ENCODE data around the gene UCP1.

Gene UCP1, protein sequence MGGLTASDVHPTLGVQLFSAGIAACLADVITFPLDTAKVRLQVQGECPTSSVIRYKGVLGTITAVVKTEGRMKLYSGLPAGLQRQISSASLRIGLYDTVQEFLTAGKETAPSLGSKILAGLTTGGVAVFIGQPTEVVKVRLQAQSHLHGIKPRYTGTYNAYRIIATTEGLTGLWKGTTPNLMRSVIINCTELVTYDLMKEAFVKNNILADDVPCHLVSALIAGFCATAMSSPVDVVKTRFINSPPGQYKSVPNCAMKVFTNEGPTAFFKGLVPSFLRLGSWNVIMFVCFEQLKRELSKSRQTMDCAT

DNA sequence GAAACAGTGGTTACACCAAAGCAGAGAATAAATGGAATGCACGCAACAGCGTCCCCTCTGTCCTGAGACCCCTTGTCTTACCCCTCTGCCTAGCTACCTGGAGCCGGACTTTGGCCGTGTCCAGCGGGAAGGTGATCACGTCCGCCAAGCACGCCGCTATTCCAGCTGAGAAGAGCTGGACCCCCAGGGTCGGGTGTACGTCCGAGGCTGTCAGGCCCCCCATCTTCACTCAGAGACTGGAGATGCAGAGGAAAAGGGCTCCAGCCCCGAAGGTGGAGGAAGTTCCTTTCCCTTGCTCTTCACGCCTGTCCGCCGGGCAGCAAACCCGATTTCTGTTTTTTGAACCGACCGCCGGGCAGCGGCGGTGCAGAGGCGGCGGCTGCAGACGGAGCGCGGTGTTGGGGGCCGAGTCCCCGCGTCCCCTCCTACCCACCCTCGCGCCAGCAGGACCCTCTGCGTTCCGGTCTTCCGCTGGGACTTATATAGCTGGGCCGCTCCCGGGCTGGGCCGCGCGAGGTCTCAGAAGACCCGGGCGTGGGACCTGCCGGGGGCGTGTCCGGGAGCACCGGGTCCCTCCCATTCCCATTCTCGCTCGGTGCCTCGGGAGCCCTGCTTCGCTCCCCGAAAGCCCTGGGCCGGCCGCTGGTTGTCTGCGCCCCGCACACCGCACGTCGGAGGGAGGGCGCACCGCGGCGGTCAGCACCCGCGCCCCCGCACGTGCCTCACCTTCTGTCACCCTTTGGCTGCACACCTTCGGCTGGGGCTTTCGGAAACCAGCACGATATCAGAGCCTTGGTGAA lies at the start of gene UCP1:
UCP1 (minus strand) TSS at position 455 of the 800 bp plus-strand sequence; CDS start at position 223, 232 bp downstream.
- no peak for DNase-seq

DNA sequence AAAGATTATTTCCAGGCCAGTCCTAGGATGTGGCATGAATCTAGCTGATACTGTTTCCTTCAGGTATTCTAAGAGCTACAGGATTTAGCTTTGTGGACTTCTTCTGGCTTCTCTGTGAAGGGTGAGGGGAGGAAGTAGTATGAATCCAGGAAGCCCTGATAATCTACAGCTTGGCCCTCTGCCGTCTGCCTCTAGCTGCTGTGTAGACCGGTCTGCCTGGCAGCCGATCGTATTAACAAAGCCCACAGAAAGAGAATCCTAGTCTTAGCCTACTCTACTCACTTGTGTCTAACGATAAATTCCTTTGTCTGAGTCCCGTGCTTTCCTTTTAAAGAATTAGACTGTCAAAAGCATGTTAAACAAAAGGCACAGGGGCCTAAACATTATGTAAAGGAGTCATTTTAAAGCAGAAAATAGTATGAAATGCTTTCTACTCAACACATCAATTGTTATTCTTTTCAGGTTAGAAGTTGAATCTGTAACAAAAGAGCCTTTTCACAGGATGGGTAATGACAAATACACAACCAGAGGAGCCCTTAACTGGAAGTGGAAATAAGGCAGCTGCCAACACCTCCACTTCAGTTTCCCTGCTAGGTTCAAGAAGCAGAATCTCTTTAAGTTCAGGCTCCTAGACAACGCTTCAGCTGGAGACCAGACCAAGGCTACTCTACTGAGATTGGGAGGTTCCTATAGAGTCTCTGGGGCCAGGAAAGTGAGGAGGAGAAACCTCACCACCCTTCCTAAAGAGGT lies 48.9 kb upstream of the UCP1 start:
- DNase-seq = no peak

DNA sequence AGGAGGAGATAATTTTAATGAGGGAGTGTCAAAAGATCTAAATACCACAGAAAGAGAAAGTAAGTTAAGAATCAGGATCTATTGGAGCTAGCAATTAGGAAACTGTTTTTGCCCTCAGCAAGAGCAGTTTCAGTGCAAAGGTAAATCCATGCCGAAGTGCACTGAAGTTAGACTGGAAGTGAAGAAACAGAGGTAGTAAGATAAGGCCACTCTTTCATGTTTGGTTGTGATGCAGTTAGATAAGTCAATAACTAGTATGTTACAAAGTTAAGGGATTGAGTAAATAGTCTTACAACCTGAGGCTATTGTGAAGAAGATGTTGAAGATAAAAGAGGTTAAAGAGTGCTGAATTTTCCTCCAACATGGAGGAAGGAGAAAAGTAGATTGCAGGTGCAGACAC lies 46.7 kb upstream of the UCP1 start:
- DNase-seq = no peak

DNA sequence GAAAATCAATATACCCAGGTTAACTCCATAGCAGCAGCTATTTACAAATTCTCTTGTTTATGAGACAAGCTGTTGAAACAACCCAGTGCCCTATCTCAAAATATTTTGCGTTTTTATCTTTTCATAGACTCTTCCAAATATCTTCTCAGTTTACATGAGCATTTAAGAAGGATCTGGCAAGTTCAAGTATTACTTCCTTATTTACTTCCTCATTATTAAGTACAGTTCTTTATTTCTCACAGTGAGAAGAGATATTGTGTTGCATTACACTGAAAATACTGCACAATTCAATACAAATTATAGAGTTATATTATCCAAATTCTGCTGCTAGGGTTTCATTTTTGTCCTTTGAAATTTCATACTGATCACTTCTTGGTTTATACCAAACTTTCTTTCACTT lies 43.6 kb upstream of the UCP1 start:
- DNase-seq = no peak

DNA sequence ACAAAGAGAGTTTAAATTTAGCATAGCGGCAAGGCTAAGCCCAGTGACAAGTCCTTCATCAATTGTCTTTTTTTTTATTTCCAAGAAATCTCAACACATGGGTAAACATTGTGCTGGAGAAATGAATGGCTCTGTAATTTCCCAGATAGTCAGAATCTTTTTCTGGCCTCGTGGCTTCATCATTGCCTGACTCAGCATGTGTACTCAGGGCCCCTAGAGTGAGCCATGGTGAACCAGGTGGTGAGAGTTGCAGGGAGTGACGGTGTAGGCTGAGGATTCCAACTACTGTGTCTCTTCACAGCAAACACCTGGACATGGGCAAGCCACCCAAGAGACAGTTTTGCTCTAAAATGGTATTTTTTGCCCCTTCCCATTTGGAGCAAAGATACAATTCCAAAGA lies 43.1 kb upstream of the UCP1 start:
- DNase-seq = no peak

DNA sequence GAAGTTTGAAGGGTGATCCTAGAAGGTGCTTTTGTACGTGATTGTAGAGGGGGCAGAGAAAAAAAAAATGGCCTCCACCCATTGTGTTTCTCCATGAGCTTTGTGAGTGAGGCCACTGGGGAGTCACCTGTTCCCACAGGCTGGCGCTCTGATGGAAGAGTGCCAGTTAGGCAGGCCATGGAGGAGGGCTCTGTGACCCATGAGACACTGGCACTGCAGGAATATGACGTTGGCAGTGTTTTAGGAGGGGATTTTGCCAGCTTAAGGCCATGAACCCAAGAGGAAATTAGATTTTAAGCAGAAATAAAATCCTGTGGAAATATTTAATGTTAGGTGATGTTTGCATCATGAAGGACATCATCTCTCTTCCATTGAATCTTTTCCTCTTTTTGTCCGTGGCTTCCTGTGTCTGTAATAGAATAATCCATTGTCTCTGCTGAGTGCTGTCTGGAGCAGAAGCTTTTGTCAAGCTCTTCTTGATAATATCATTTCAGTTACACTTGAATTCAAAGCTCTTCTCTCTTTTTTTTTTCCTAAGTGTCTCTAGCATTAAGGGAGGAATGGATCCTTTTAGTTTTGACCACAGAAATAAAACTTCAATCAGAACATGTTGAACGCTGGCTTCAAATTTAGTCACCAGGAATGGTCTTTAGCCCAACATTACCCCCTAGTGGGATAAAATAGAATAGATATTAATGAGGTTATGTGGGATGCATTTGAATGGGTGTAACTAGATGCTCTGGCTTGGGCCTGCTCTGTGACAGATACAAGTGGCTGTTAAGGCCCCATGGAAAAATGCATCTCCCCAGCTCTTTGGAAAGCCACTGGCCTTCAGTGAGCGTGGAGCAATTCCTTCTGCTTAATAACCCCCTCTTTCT lies 41.0 kb upstream of the UCP1 start:
- no peak for DNase-seq

DNA sequence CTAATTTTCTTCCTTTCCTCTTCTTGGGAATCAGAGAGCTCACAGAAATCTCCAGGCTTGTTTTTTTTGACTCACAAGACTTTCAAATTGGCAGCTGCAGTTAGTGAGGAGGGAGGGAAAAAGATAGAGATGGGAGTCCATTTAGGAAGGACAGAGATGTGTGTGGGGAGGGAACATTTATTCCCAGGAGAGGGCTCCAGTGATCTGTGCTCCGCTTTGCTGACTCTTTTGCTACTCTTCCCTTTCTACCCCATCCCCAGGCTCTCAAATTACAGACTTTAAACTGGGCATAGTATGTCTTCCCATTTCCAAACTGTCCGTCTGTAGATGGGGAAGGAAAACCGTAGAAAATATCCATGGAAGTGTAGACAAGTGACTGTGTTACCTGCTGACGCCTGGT lies 39.1 kb upstream of the UCP1 start:
- no peak for DNase-seq

DNA sequence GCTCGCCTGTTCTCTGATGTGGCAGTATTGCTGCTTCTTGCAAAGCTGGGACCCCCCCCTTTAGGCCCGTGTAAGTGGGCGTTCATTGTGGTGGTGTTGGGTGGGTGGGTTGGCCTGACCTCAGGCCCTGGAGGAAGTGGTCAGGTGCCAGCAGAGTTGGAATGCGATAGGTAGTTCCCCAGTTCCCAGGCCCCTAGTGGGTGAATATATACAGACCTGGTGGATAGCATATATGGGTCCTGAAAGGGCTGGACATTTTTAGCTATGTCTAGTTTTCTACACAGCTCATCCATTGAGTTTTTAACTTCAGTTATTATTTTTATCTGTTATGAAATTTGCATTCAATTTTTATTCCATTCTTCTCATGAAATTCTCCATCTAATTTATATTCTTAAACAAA lies 35.8 kb upstream of the UCP1 start:
- DNase-seq = no peak

DNA sequence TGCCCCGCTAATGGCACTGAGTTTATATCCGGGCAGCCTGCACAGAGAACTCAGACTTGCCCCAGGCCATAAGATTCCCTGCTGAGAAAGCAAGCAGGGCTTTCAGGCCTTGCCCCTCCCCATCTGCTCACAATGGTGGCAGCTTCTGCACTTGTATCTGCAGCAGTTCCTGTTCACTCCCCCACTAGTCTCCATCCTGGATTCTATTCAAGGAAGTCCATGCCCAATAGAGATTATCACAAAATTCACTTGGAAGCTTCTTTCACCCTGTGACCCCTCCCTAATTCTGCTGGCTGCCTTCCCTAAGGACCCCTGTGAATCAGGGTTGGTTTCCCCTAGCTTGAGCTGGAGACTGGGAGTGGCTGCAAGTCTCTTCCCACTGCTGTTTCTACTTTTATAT lies 34.5 kb upstream of the UCP1 start:
- no peak for DNase-seq

DNA sequence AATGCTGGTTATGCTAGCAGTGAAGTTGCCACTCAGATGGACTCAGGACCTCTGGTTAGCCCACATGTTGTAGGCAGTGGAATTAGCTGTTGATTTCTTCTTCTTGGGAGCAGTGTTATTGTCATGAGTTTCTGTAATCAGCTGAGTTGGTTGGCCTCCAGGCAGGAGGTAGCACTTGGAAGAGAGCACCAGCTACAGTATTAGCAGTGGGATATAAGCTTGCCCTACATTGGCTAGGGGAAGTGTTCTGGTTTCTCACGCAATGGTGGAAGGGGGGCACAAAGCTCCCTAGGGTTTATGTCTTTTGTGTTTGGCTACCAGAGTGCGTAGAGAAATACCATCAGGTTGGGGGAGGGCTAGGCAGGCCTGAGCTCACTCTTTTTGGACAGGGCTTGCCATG lies 34.0 kb upstream of the UCP1 start:
- DNase-seq = no peak

DNA sequence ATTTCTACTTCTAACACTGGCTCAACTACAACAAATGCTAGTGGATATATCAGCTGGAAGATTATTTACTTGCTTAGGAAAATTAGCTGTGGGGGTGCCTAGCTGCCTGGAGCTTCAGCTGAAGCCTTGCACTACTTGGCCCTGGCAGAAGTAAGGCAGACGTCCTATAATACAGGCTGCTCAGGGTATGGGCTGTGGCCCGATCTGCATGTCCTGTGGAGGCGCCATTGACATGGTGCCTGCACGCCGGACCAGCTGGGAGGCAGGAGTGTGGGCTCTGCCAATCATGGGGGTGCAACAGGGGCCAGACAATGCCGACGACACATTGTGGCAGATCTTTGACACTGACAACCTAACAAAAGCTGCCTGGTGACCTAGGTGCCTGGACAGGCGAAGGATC lies 31.6 kb upstream of the UCP1 start:
- no peak for DNase-seq

DNA sequence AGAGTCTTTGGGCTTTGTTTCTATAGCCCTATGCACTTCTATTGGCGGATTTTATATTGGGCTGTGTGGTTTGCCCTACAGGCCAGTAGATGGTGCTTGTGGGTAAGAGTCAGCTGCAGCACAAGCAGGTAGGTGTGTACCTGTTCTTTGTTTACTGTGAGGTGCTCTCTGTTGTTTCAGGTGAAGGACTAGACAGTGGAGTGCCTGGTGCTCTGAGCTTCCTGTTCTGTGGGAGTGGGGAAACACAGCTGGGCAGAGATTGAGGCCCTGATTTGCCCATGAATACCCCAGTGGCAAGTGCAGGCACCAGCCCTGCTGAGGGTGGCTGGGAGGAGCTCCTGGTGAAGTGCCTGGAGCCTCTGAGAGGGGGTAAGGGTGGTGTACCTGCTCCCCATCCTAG lies 26.3 kb upstream of the UCP1 start:
- no peak for DNase-seq

DNA sequence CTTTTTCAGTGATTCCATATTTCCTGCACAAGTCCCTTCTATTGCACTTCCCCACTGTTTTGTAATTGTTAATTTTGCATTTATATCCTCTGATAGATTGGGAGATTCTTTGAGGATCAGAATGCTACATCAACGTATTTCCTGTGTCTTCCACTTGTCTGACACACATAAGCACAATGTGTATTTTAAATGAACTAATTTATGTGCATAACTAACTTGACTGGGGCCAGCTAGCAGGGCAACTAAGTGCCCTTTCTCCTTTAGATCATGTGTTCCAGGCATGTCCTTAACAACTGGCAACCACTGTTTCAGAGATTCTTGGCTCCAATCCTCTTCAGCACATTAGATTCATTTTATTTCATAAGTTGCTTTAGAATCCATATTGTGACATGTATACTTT lies 15.7 kb upstream of the UCP1 start:
- no peak for DNase-seq

DNA sequence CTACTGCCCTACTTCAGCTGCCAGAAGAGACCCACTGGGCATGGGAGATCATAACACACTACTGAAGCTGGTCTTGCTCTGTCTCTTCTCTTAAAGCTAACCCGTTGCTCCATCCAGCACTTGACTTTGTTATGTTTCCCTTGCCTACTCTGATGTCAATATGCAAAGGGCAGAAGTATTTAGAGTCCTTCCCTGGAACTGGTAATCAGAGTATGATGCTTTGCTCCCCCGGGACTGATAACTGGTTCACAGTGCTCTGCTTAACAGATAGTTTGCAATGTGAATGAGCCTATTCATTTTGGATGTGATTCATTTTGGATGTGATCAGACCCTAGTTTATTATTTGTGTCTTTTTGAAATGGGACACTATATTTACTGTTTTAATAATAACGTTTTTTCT lies 12.3 kb upstream of the UCP1 start:
- no peak for DNase-seq

DNA sequence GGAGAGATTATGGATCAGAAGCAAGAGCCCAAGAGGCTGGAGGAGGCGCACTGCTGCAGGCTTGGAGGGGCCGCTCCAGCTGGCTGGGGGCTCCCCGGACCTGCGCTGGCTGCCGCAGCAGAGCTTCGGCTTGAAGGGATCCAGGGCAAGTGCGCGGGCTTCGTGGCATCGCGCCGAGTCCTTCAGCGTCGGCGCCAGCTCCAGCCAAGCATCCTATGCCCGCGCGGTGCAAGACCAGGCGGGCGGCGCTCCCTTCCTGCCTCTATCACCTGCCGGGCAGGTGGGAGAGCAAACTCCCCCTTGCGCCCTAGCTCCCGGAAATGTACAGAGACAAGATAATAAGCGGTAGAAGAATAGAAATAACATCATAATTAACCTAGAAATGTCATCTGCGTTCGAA lies 10.5 kb upstream of the UCP1 start:
- no peak for DNase-seq

DNA sequence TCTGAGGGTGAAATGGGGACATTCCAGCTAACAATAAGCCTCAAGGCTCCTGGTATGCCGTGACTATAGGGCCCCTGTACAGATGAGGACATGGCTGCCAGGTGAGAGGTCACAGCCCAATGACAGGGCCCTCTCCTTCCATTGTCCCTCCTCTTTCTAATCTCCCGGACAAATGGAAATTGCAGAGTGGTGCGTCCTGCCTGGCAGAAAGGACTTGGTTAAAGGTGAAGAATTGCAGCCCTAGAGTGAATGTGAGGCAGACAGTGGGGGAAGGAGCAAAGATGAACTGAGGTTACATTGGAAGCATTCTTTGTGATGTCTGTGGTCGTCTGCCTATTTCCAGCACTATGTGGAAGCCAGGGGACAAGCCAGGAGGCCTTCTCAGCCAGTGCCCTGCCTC lies 6.7 kb upstream of the UCP1 start:
- no peak for DNase-seq

DNA sequence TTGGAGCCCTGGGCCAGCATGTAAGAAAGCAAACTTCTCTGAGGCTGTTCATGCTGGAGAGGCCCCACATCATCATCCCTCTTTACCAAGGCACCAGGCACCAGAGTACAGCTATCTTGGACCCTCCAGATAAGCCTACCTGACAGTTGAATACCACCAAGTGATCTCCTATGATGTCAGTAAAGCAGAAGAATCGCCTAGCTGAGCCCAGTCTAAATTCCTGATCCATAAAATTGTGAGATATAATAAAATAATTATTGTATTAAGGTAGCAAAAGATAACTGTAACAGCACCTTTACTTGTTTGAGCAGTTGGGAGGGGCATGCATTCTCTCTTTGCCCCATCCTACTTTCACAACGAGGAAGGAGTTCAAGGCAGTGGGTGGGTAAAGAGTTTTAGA lies 2.9 kb upstream of the UCP1 start:
- no peak for DNase-seq

DNA sequence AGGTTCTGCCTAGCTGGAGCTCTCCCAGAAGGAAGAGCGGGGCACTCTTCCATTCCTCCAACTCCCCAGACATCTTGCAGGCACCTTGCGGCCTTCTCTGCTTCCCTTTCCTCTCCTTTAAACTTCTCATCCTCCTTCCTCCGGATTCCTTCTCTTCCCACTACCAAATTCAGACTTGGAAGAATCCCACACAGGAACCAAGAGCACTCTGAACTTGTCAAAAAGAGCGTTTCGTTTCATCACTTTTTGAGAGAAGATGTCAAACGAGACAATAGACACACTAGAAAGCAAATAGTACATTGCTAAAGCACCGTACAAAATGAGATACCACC lies 512 bp upstream of the UCP1 start:
- DNase-seq = no peak

DNA sequence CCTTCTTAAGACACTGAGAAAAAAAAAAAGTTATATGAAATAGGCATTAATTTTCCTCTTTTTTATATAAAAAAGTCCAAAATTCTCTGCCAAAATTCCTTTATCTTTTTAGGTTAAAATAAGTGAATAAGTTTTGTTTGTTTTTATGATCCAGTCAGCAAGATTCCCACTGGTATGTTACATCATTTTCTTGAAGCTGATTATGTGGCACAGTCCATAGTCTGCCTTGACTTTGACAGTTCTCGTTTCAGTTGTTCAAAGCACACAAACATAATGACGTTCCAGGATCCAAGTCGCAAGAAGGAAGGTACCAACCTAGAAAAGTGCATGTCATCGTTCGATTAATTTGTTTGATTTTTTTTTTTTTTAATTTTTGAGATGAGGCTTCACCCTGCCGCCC lies 9.1 kb downstream of the UCP1 start:
- no peak for DNase-seq

DNA sequence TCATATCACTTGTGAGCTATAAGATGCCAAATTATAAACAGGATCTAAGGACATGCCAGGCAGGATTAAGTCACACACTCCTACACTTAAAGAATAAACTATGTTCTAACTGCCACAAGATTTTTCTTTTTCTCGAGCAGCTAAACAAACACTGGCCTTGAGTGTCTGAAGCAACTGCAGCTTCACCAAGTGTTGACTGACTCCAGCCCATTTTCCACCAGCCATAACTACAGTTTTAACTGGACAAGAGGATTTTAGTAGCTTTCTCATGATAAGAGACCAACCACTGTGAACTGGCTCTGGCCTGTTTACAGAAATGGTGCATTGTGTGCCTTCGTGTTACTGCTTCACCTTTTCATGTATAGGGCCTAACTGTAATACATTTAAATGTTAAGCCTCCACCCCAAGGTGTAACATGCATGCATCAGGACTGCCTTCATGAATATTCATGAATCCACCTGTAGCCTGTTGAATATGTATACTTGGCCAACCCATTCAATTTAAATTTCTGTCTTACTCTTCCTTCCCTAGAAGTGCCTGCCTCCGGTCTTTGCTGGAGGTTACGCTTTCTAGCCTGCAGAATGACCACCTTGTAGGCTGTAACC lies 10.8 kb downstream of the UCP1 start:
- DNase-seq = no peak

DNA sequence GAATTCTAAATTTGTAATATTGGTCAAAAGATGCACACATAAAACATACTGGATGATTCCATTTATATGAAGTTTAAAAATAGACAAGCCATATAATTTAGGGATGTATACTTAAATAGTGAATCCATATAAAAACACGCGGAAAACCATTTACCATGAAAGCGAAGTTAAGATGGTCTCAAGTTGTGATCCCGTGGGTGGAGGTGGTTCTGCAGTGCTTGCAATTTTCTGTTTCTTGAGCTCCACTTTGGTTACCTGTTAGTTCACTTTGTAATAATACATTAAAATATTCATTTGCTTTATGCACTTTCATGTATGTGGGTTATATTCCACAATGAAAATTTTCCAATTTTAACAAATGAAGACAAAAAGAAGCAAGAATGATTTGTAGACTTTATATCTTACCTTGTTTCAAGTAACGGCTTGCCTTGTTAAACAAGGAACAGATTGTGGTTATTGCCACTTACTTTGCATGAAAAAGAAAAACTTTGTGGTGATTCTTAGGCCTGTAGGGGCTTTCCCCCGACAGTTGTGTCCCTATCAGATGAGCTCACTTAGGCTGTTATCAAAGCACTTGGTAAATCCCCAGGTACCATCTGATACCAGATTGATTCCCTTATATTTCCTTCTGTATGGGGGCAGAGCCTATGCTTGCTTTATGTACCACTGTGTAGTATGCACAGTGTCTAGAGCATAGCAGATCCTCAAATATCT lies 12.2 kb downstream of the UCP1 start:
- DNase-seq = no peak

DNA sequence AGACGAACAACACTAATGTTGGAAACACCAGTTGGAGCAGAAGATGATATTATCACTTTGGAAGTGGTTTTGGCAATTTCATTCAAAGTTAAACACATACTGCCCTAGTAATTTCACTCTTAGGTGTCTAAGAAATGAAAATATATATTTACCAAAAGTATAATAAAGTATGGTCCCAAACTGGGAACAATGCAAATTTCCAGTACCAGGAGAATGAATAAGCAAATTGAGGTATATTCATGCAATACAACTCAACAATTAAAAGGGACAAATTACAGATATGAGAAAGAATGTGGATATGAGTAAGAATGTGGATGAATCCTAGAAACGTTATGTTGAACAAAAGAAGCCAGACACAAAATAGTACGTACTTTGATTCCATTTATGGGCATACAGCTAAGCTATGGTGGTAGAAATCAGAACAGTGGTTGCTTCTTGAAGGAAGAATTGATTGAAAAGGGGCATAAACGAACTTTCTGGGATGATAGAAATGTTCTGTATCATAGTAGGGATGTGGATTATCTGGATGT lies 34.7 kb downstream of the UCP1 start:
- no peak for DNase-seq

Measured in activated CD4-positive, CD25-positive, alpha-beta regulatory T cell treated with anti-CD3 and anti-CD28 coated beads, Interleukin-2, amount 50 U/mL, for 72 hours (primary cell).